SK-N-SH treated with all-trans-retinoic acid at 6 μM for 48 hours (cell line): ENCODE data around the gene WDR83.

Experiments used
- TOX ChIP-seq: fragments of 250-450 bp; sonication (Bioruptor Pico); IDR thresholded peaks from 2 replicates; pipeline ENCODE4 v1.8.0; 2021; ENCODE audit warnings: mild to moderate bottlenecking, moderate library complexity, borderline replicate concordance
- ZC3H10 ChIP-seq: fragments of 250-450 bp; sonication (Bioruptor Pico); IDR thresholded peaks from 2 replicates; pipeline ENCODE4 v1.5.1; 2021; ENCODE audit warnings: mild to moderate bottlenecking, moderate library complexity
- ZFP3 ChIP-seq: fragments of 250-450 bp; sonication (Bioruptor Pico); IDR thresholded peaks from 2 replicates; pipeline ENCODE4 v1.5.0; 2020; ENCODE audit warnings: mild to moderate bottlenecking, moderate library complexity
- ZNF565 ChIP-seq: fragments of 450-650 bp; formaldehyde crosslinking; conservative IDR thresholded peaks from 2 replicates; pipeline ENCODE4 v1.5.0; 2020; ENCODE audit warnings: low read depth, mild to moderate bottlenecking, moderate library complexity
- ZNF70 ChIP-seq: fragments of 450-650 bp; formaldehyde crosslinking; IDR thresholded peaks from 2 replicates; pipeline ENCODE4 v1.5.0; 2020; ENCODE audit warnings: mild to moderate bottlenecking, moderate library complexity

GRCh38 chr19:12668346-12668745, 1.7 kb downstream of the WDR83 start:
- no peak for TF ChIP-seq ZFP3 (CRISPR knock-in tag)
- no peak for TF ChIP-seq ZNF70 (CRISPR knock-in tag)
- no peak for TF ChIP-seq ZC3H10 (CRISPR knock-in tag)
- no peak for TF ChIP-seq TOX (CRISPR knock-in tag)
- TF ChIP-seq ZNF565 (CRISPR knock-in tag): no peak
